B cell (primary cell): ENCODE measurements around the gene RASSF1. TPM values are rescaled to one million over a fixed set of nuclear protein-coding genes. Genes with fewer than 3 reads are reported as not detected.

Source experiments
- ATAC-seq: fragments of 200-7000 bp; cut with Tn5 transposase; one replicate; pipeline ENCODE4 v1.10.0; 2021; ENCODE audit warnings: low read depth, mild to moderate bottlenecking, moderate number of reproducible peaks, moderate library complexity
- CTCF ChIA-PET: fragments of 350-600 bp; sonication (Branson Sonifier 250); formaldehyde crosslinking; loops from one replicate; lab custom pipeline; 2021; ENCODE audit warnings: antibody characterized with exemption, inconsistent platforms; lab: Charles Lee
- POLR2A ChIA-PET: fragments of 350-600 bp; sonication (Branson Sonifier 250); formaldehyde crosslinking; loops from one replicate; lab custom pipeline; 2021; ENCODE audit warnings: antibody characterized with exemption; lab: Charles Lee
- DNase-seq: peaks from one replicate; pipeline ENCODE4 v3.0.0; 2013
- H2AFZ ChIP-seq: 2 replicates; pipeline ENCODE4 v1.6.1; 2012; ENCODE audit warnings: mild to moderate bottlenecking, low read depth, low read length; ENCODE audit not compliant: insufficient read depth, poor library complexity, severe bottlenecking
- H3K27ac ChIP-seq, 2 donors: 1 replicate in 1 of 2; 2 replicates in 1 of 2; pipeline ENCODE4 v1.5.1; 2012 to 2013; ENCODE audit warnings: low read length in 2 of 2, mild to moderate bottlenecking in 2 of 2, moderate library complexity in 1 of 2
- H3K27me3 ChIP-seq, 4 experiments: fragments of 200-600 bp in 1 of 4; sonication (generic) in 1 of 4; replicated peaks in 1 of 4; 1 replicate in 2 of 4; 2 replicates in 2 of 4; pipeline versions ENCODE4 v1.6.1 to v1.7.0; 2013 to 2016; ENCODE audit warnings: low read length in 3 of 4, mild to moderate bottlenecking in 2 of 4, mixed read lengths in 1 of 4, moderate library complexity in 1 of 4; ENCODE audit not compliant: insufficient read depth in 4 of 4, control insufficient read depth in 3 of 4; ENCODE audit errors: control extremely low read depth in 1 of 4
- H3K36me3 ChIP-seq, 2 experiments: replicated peaks in 1 of 2; 1 replicate in 1 of 2; 2 replicates in 1 of 2; pipeline versions ENCODE4 v1.6.1 to v1.7.1; 2013; ENCODE audit warnings: low read length in 1 of 2; ENCODE audit not compliant: insufficient read depth in 2 of 2, control insufficient read depth in 1 of 2; ENCODE audit errors: control extremely low read depth in 1 of 2, extremely low read depth in 1 of 2
- H3K4me1 ChIP-seq, 2 donors: fragments of 200-600 bp in 1 of 2; sonication (generic) in 1 of 2; 1 replicate in 1 of 2; 2 replicates in 1 of 2; pipeline versions ENCODE4 v1.5.1 to v1.6.1; 2013 to 2017; ENCODE audit warnings: low read length in 2 of 2; ENCODE audit not compliant: control insufficient read depth in 2 of 2, insufficient read depth in 2 of 2
- H3K4me2 ChIP-seq: replicated peaks from 2 replicates; pipeline ENCODE3; 2012; ENCODE audit warnings: mild to moderate bottlenecking, low read depth, low read length; ENCODE audit not compliant: poor library complexity, severe bottlenecking
- H3K4me3 ChIP-seq, 5 experiments: fragments of 200-600 bp in 1 of 5; sonication (generic) in 1 of 5; 1 replicate in 3 of 5; 2 replicates in 2 of 5; pipeline versions ENCODE4 v1.5.1 to v1.7.0; 2011 to 2016; ENCODE audit warnings: low read length in 4 of 5, mild to moderate bottlenecking in 4 of 5, low read depth in 2 of 5, control low read depth in 1 of 5, moderate library complexity in 1 of 5; ENCODE audit not compliant: insufficient read depth in 1 of 5; ENCODE audit errors: control extremely low read depth in 1 of 5, extremely low read depth in 1 of 5
- H3K79me2 ChIP-seq: fragments of 200-600 bp; sonication (generic); one replicate; pipeline ENCODE4 v1.6.0; 2016; ENCODE audit warnings: low read length; ENCODE audit not compliant: control insufficient read depth, insufficient read depth
- H3K9ac ChIP-seq: fragments of 200-600 bp; sonication (generic); 2 replicates; pipeline ENCODE4 v1.6.1; 2017; ENCODE audit warnings: mild to moderate bottlenecking, low read length, moderate library complexity
- H3K9me3 ChIP-seq, 3 donors: one replicate each; pipeline versions ENCODE4 v1.6.1 to v1.7.1; 2013; ENCODE audit warnings: low read length in 2 of 3; ENCODE audit not compliant: control insufficient read depth in 2 of 3, insufficient read depth in 1 of 3; ENCODE audit errors: control extremely low read depth in 1 of 3
- H4K20me1 ChIP-seq: 2 replicates; pipeline ENCODE4 v1.6.0; 2012; ENCODE audit warnings: mild to moderate bottlenecking, low read length; ENCODE audit not compliant: insufficient read depth, control insufficient read depth, poor library complexity, severe bottlenecking
- H3K27ac Mint-ChIP-seq: one replicate; pipeline ENCODE4 v1.8.0; 2021; ENCODE audit warnings: mixed read lengths
- H3K27me3 Mint-ChIP-seq: one replicate; pipeline ENCODE4 v1.8.0; 2021; ENCODE audit warnings: mixed read lengths
- H3K4me1 Mint-ChIP-seq: one replicate; pipeline ENCODE4 v1.8.0; 2021; ENCODE audit warnings: mixed read lengths
- H3K4me3 Mint-ChIP-seq: one replicate; pipeline ENCODE4 v1.8.0; 2021; ENCODE audit warnings: mixed read lengths
- H3K9me3 Mint-ChIP-seq: one replicate; pipeline ENCODE4 v1.8.0; 2022; ENCODE audit warnings: mixed read lengths; ENCODE audit not compliant: insufficient read depth
- EZH2 ChIP-seq: IDR thresholded peaks from 2 replicates; pipeline ENCODE4 v1.6.1; 2012; ENCODE audit warnings: borderline replicate concordance, low read depth, mild to moderate bottlenecking, moderate library complexity, low read length; ENCODE audit not compliant: insufficient read depth, poor library complexity, severe bottlenecking
- WGBS: methylation state at CpG from one replicate; pipeline ENCODE4 v1.1.5; 2013; ENCODE audit warnings: missing lambda C conversion rate; ENCODE audit not compliant: insufficient coverage; 5-methylcytosine and 5-hydroxymethylcytosine counted together
- intact Hi-C: fragments of 100-400 bp; cut with micrococcal nuclease; formaldehyde crosslinking; loops from one replicate; pipeline ENCODE4 v1.10.0; 2022
- polyA plus RNA-seq: library from polyadenylated mRNA; depleted of rRNA; stranded (reverse); fragments of >200 nt; gene quantifications from 2 replicates; pipeline ENCODE4 v1.2.3, GENCODE V29; 2012
- total RNA-seq, 2 donors: library from RNA; stranded (reverse); fragments of 120-200 nt in 1 of 2; gene quantifications; 1 replicate in 1 of 2; 2 replicates in 1 of 2; pipeline versions ENCODE4 v1.2.3 to v1.2.4, GENCODE V29; 2013 to 2022
- TF ChIP-seq, protein P1 (sequence below): fragments of 200-600 bp; IDR thresholded peaks from one replicate; pipeline ENCODE4 v1.8.0; 2022; ENCODE audit warnings: antibody characterized with exemption, mild to moderate bottlenecking

Gene RASSF1
- total and polyA plus RNA-seq, 2 donors (not counting 1 experiment from before 2014, with no cell fraction given), result 121 to 223 TPM

DNA sequence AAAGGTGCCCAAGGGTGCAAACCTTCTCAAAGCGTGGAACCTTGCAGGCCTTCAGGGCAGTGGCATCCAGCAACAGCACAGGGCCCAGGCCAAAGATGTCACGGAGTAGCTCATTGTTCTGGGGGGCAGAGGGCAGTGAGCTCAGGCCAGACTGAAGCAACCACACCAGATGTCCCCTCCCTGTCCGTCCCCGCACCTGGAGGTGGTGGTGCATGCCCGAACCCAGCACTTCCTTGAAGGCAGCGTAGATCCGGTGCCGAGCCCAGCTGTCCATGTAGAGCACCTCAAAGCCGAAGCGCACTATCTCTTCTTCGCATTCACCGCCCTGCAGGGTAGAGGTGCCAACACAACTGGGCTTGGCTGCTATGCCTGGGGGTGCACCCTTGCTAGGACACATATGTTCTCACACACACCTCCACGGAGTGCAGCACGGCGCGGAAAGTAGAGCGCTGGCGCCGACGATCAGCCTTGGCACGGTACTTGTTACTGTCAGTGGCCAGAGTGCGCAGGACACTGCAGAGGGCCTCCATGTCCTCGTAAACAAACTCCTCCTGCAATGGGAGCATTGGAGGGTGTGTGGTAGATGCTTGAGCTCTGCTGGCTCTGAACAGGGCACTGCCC lies 52.1 kb downstream of the RASSF1 start:
- H3K27me3 ChIP-seq, result no peaks in the 10 kb centered on the region
- H3K79me2 ChIP-seq, result peaks cover 18% of the 10 kb centered on the region
- peaks cover 14% of the 10 kb centered on the region for H3K4me1 Mint-ChIP-seq
- H3K36me3 ChIP-seq, result peaks cover 0 to 29% of the 10 kb centered on the region in 2 experiments
- H3K27me3 Mint-ChIP-seq, result no peaks in the 10 kb centered on the region
- no peak overlapping the region for H3K9ac ChIP-seq
- no peak overlapping the region for H3K4me3 Mint-ChIP-seq
- intact Hi-C loops, result no loop called here
- POLR2A ChIA-PET, result no interaction called here
- CTCF ChIA-PET, result interaction anchor here (1.0 to 1.7 kb wide), 4 partner anchors 9 to 28 kb away, joined by 3 to 5 read pairs (median 4); partner anchors contain the start of genes HYAL3, LSMEM2 and NAA80
- no peak overlapping the region for H3K4me3 ChIP-seq
- ATAC-seq, result no peak
- H2AFZ ChIP-seq, result no peak overlapping the region
- H3K27ac Mint-ChIP-seq, result no peak overlapping the region
- no peak for DNase-seq
- H4K20me1 ChIP-seq, result no peaks in the 10 kb centered on the region
- no peak overlapping the region for H3K27ac ChIP-seq
- peaks cover 11 to 17% of the 10 kb centered on the region in 2 donors for H3K4me1 ChIP-seq
- no peak overlapping the region for H3K4me2 ChIP-seq
- no peaks in the 10 kb centered on the region for H3K9me3 Mint-ChIP-seq
- TF ChIP-seq EZH2, result no peak
- TF ChIP-seq, protein P1, sequence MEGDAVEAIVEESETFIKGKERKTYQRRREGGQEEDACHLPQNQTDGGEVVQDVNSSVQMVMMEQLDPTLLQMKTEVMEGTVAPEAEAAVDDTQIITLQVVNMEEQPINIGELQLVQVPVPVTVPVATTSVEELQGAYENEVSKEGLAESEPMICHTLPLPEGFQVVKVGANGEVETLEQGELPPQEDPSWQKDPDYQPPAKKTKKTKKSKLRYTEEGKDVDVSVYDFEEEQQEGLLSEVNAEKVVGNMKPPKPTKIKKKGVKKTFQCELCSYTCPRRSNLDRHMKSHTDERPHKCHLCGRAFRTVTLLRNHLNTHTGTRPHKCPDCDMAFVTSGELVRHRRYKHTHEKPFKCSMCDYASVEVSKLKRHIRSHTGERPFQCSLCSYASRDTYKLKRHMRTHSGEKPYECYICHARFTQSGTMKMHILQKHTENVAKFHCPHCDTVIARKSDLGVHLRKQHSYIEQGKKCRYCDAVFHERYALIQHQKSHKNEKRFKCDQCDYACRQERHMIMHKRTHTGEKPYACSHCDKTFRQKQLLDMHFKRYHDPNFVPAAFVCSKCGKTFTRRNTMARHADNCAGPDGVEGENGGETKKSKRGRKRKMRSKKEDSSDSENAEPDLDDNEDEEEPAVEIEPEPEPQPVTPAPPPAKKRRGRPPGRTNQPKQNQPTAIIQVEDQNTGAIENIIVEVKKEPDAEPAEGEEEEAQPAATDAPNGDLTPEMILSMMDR, result no peak
- no peaks in the 10 kb centered on the region for H3K9me3 ChIP-seq
- 98% methylated on average over 23 of the region's 23 CpGs for WGBS

GRCh38 chr3:50287262-50287661 lies 53.4 kb downstream of the RASSF1 start:
- TF ChIP-seq, protein P1, result no peak
- TF ChIP-seq EZH2, result no peak
- ChIA-PET POLR2A (no interaction called here), CTCF (interaction anchor here (1.0 to 1.7 kb wide), 3 partner anchors 8 to 27 kb away, joined by 3 to 4 read pairs (median 4); partner anchors contain the start of gene LSMEM2)
- H3K4me3 ChIP-seq, result no peak overlapping the region
- H3K27me3 ChIP-seq, result no peaks in the 10 kb centered on the region
- intact Hi-C loops, result no loop called here
- H3K79me2 ChIP-seq, result peaks cover 18% of the 10 kb centered on the region
- Mint-ChIP-seq H3K9me3 (no peaks in the 10 kb centered on the region), H3K27me3 (no peaks in the 10 kb centered on the region), H3K4me3 (no peak overlapping the region), H3K27ac (no peak overlapping the region), H3K4me1 (peaks cover 7% of the 10 kb centered on the region)
- H3K27ac ChIP-seq, result no peak overlapping the region
- WGBS, result 100% methylated on average over 1 of the region's 1 CpG
- H3K9me3 ChIP-seq, result no peaks in the 10 kb centered on the region
- no peak overlapping the region for H3K4me2 ChIP-seq
- peaks cover 0 to 29% of the 10 kb centered on the region in 2 experiments for H3K36me3 ChIP-seq
- H3K9ac ChIP-seq, result no peak overlapping the region
- ATAC-seq (no peak), DNase-seq (no peak)
- H3K4me1 ChIP-seq, result peaks cover 7 to 9% of the 10 kb centered on the region in 2 donors
- no peak overlapping the region for H2AFZ ChIP-seq
- no peaks in the 10 kb centered on the region for H4K20me1 ChIP-seq
